GM12878 (cell line): ENCODE data around the gene TCIRG1. TPM values are rescaled to one million over a fixed set of nuclear protein-coding genes. Genes with fewer than 3 reads are reported as not detected.

Source experiments
- CEBPZ ChIP-seq: fragments of 150-350 bp; IDR thresholded peaks from 2 replicates; pipeline ENCODE4 v1.6.1; 2016; ENCODE audit warnings: low read depth, low read length
- HSF1 ChIP-seq: fragments of 150-350 bp; IDR thresholded peaks from 2 replicates; pipeline ENCODE4 v1.6.1; 2014; ENCODE audit warnings: mild to moderate bottlenecking, low read depth, low read length
- KDM1A ChIP-seq: fragments of 200-600 bp; sonication (generic); IDR thresholded peaks from 2 replicates; pipeline ENCODE4 v1.6.1; 2016; ENCODE audit warnings: borderline replicate concordance
- MXI1 ChIP-seq: fragments of 150-350 bp; IDR thresholded peaks from 2 replicates; pipeline ENCODE4 v1.6.1; 2011; ENCODE audit warnings: low read depth, mild to moderate bottlenecking, inconsistent platforms, low read length, improper control_type of control experiment
- NFXL1 ChIP-seq: fragments of 450-650 bp; IDR thresholded peaks from 2 replicates; pipeline ENCODE4 v1.6.1; 2017; ENCODE audit warnings: antibody characterized with exemption, mild to moderate bottlenecking, borderline replicate concordance
- NR2C1 ChIP-seq: fragments of 450-650 bp; IDR thresholded peaks from 2 replicates; pipeline ENCODE4 v1.6.1; 2017; ENCODE audit warnings: antibody characterized with exemption, mild to moderate bottlenecking, moderate library complexity
- POLR2A ChIP-seq: IDR thresholded peaks from 2 replicates; pipeline ENCODE4 v1.6.1; 2011; ENCODE audit warnings: low read depth, mild to moderate bottlenecking, low read length
- POU2F2 ChIP-seq: IDR thresholded peaks from 3 replicates; pipeline ENCODE4 v1.6.1; 2011; ENCODE audit warnings: low read depth, mild to moderate bottlenecking, low read length, borderline replicate concordance
- SUZ12 ChIP-seq: fragments of 200-600 bp; sonication (generic); IDR thresholded peaks from one replicate; pipeline ENCODE4 v1.6.1; 2018; ENCODE audit warnings: antibody characterized with exemption, mild to moderate bottlenecking; ENCODE audit not compliant: unreplicated experiment
- TARDBP ChIP-seq: IDR thresholded peaks from 2 replicates; pipeline ENCODE4 v1.6.1; 2016; ENCODE audit warnings: borderline replicate concordance
- TBL1XR1 ChIP-seq: IDR thresholded peaks from 2 replicates; pipeline ENCODE4 v1.6.1; 2012; ENCODE audit warnings: low read depth, low read length, improper control_type of control experiment
- USF1 ChIP-seq: IDR thresholded peaks from 2 replicates; pipeline ENCODE4 v1.6.1; 2011; ENCODE audit warnings: borderline replicate concordance, low read depth, mild to moderate bottlenecking, moderate library complexity, mixed read lengths, low read length; ENCODE audit not compliant: insufficient read depth; ENCODE audit errors: extremely low read length
- USF2 ChIP-seq: IDR thresholded peaks from 2 replicates; pipeline ENCODE4 v1.6.1; 2011; ENCODE audit warnings: low read depth, low read length, improper control_type of control experiment, borderline replicate concordance
- ZNF207 ChIP-seq: fragments of 450-650 bp; IDR thresholded peaks from 2 replicates; pipeline ENCODE4 v1.6.1; 2014; ENCODE audit warnings: antibody characterized with exemption, mild to moderate bottlenecking, borderline replicate concordance
- polyA plus RNA-seq, 11 experiments: library from polyadenylated mRNA; depleted of rRNA in 4 of 11; unstranded in 6 of 11; stranded (reverse) in 5 of 11; fragments of >200 nt; fragmentation: Nextera tagmentation in 4 of 11; fragmentation: Illumina TruSeq in 1 of 11; extraction: Ambion mirVana in 4 of 11; extraction: Trizol in 1 of 11; gene quantifications; 1 replicate in 1 of 11; 2 replicates in 10 of 11; pipeline versions ENCODE4 v1.2.1 to v1.2.3, GENCODE V29; 2011 to 2016; ENCODE audit warnings: inconsistent platforms in 2 of 11, missing spikeins in 2 of 11, low read depth in 1 of 11
- total RNA-seq, 4 experiments: library from RNA; depleted of rRNA in 3 of 4; stranded (reverse); fragments of >200 nt in 3 of 4; fragmentation: Illumina TruSeq in 1 of 4; extraction: Trizol in 1 of 4; gene quantifications; 2 replicates each; pipeline versions ENCODE4 v1.2.1 to v1.2.3, GENCODE V29; 2013 to 2021
- TF ChIP-seq, protein P1 (sequence below), 3 experiments: IDR thresholded peaks in 2 of 3; conservative IDR thresholded peaks in 1 of 3; 2 replicates each; pipeline ENCODE4 v1.5.1; 2011; ENCODE audit warnings: low read depth in 3 of 3, low read length in 3 of 3, mild to moderate bottlenecking in 3 of 3, control low read depth in 2 of 3, moderate library complexity in 2 of 3, inconsistent platforms in 1 of 3, mixed read lengths in 1 of 3; ENCODE audit not compliant: control insufficient read depth in 2 of 3, insufficient read depth in 1 of 3; ENCODE audit errors: extremely low read depth in 1 of 3
- TF ChIP-seq, protein P2 (sequence below): fragments of 450-650 bp; conservative IDR thresholded peaks from 2 replicates; pipeline ENCODE4 v1.6.1; 2017; ENCODE audit warnings: mild to moderate bottlenecking, moderate library complexity

Gene TCIRG1
- total and polyA plus RNA-seq, 10 of the 15 experiments (the other 5 are each of a cell fraction or from before 2014, with no cell fraction given): 0.76 to 218 (median 87.4) TPM

- TF ChIP-seq USF2 (no peak), MXI1 (0 out of 2 replicates have a peak, but pooled peaks have one; percentile 44), KDM1A (no peak), TARDBP (no peak), POLR2A (peak; percentile 92), HSF1 (no peak), NR2C1 (no peak), SUZ12 (no peak), CEBPZ (peak; percentile 86), USF1 (no peak), NFXL1 (no peak), POU2F2 (peak; percentile 48; the same call in 1 of the 3 replicates), TBL1XR1 (no peak), ZNF207 (peak; percentile 81; the same call in 1 of the 2 replicates)
- TF ChIP-seq, protein P1, sequence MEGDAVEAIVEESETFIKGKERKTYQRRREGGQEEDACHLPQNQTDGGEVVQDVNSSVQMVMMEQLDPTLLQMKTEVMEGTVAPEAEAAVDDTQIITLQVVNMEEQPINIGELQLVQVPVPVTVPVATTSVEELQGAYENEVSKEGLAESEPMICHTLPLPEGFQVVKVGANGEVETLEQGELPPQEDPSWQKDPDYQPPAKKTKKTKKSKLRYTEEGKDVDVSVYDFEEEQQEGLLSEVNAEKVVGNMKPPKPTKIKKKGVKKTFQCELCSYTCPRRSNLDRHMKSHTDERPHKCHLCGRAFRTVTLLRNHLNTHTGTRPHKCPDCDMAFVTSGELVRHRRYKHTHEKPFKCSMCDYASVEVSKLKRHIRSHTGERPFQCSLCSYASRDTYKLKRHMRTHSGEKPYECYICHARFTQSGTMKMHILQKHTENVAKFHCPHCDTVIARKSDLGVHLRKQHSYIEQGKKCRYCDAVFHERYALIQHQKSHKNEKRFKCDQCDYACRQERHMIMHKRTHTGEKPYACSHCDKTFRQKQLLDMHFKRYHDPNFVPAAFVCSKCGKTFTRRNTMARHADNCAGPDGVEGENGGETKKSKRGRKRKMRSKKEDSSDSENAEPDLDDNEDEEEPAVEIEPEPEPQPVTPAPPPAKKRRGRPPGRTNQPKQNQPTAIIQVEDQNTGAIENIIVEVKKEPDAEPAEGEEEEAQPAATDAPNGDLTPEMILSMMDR (IDR thresholded peaks at IDR 0.05 in 2 of 3, conservative IDR thresholded peaks at IDR 0.05 in 1 of 3; ENCODE audit: control insufficient read depth in 2 of 3, extremely low read depth in 1 of 3, insufficient read depth in 1 of 3, low read depth in 3 of 3, low read length in 3 of 3): no peak
- TF ChIP-seq, protein P2, sequence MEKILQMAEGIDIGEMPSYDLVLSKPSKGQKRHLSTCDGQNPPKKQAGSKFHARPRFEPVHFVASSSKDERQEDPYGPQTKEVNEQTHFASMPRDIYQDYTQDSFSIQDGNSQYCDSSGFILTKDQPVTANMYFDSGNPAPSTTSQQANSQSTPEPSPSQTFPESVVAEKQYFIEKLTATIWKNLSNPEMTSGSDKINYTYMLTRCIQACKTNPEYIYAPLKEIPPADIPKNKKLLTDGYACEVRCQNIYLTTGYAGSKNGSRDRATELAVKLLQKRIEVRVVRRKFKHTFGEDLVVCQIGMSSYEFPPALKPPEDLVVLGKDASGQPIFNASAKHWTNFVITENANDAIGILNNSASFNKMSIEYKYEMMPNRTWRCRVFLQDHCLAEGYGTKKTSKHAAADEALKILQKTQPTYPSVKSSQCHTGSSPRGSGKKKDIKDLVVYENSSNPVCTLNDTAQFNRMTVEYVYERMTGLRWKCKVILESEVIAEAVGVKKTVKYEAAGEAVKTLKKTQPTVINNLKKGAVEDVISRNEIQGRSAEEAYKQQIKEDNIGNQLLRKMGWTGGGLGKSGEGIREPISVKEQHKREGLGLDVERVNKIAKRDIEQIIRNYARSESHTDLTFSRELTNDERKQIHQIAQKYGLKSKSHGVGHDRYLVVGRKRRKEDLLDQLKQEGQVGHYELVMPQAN: peak; percentile 77
These were observed 8.3 kb upstream of the TCIRG1 start, which contains the start of gene NDUFS8 (continued) for GRCh38 chr11:68030318-68031143.
